Peyer's patch (tissue), 4 donors: ENCODE measurements around the gene CRHR2. TPM values are rescaled to one million over a fixed set of nuclear protein-coding genes. Genes with fewer than 3 reads are reported as not detected.

Source experiments
- DNase-seq, 3 donors: peaks; one replicate each; pipeline ENCODE4 v3.0.0-alpha.2; 2017 to 2019
- H3K27ac ChIP-seq, 4 donors: fragments of 200-600 bp; sonication (generic); one replicate each; pipeline ENCODE4 v1.5.1; 2016 to 2019
- H3K27me3 ChIP-seq, 2 donors: fragments of 200-600 bp; sonication (generic); one replicate each; pipeline ENCODE4 v1.5.1; 2019
- H3K36me3 ChIP-seq, 3 donors: fragments of 200-600 bp; sonication (generic); one replicate each; pipeline ENCODE4 v1.5.1; 2016 to 2019
- H3K4me1 ChIP-seq, 4 donors: fragments of 200-600 bp; sonication (generic); one replicate each; pipeline ENCODE4 v1.5.1; 2016 to 2019
- H3K4me3 ChIP-seq, 4 donors: fragments of 200-600 bp; sonication (generic); 1 replicate in 3 of 4; 2 replicates in 1 of 4; pipeline ENCODE4 v1.5.1; 2016 to 2019; ENCODE audit warnings: mild to moderate bottlenecking in 1 of 4
- H3K9me3 ChIP-seq, 4 donors: fragments of 200-600 bp; sonication (generic); one replicate each; pipeline ENCODE4 v1.5.1; 2016 to 2019; ENCODE audit warnings: mild to moderate bottlenecking in 1 of 4
- CTCF ChIP-seq, 6 experiments: fragments of 450-650 bp in 4 of 6; fragments of 200-600 bp in 2 of 6; sonication (generic) in 1 of 6; IDR thresholded peaks; one replicate each; pipeline ENCODE4 v1.5.1; 2017 to 2019; ENCODE audit warnings: antibody characterized with exemption in 6 of 6, mild to moderate bottlenecking in 3 of 6, moderate library complexity in 1 of 6
- POLR2A ChIP-seq, 2 donors: fragments of 450-650 bp; IDR thresholded peaks; one replicate each; pipeline ENCODE4 v1.5.1; 2017; ENCODE audit warnings: antibody characterized with exemption in 2 of 2, mild to moderate bottlenecking in 2 of 2, moderate library complexity in 2 of 2
- total RNA-seq, 4 donors: library from RNA; depleted of rRNA; stranded (reverse); fragments of >200 nt; gene quantifications; one replicate each; pipeline ENCODE4 v1.1.0, GENCODE V29; 2016

The CRHR2 gene
- total RNA-seq, 4 donors from 2014 or later = not detected

- DNase-seq = no peak
- Histone ChIP-seq H3K36me3 (no peaks in the 10 kb centered on the region), H3K4me3 (no peak overlapping the region), H3K27ac (no peak overlapping the region), H3K9me3 (no peaks in the 10 kb centered on the region), H3K4me1 (no peaks in the 10 kb centered on the region), H3K27me3 (no peaks in the 10 kb centered on the region)
- no peak for TF ChIP-seq CTCF (IDR thresholded peaks at IDR 0.05)
- TF ChIP-seq POLR2A (IDR thresholded peaks at IDR 0.05) = no peak
Observed at GRCh38 chr7:30662431-30662939, 19.8 kb downstream of the CRHR2 start.

GRCh38 chr7:30661926-30662325 is 20.3 kb downstream of the CRHR2 start:
- no peaks in the 10 kb centered on the region for H3K9me3 ChIP-seq
- TF ChIP-seq POLR2A (IDR thresholded peaks at IDR 0.05) = no peak
- no peak for TF ChIP-seq CTCF (IDR thresholded peaks at IDR 0.05)
- no peak for DNase-seq
- H3K36me3 ChIP-seq = no peaks in the 10 kb centered on the region
- no peaks in the 10 kb centered on the region for H3K4me1 ChIP-seq
- no peak overlapping the region for H3K27ac ChIP-seq
- no peaks in the 10 kb centered on the region for H3K27me3 ChIP-seq
- no peak overlapping the region for H3K4me3 ChIP-seq

- no peak overlapping the region for H3K27ac ChIP-seq
- TF ChIP-seq CTCF (IDR thresholded peaks at IDR 0.05) = no peak
- TF ChIP-seq POLR2A (IDR thresholded peaks at IDR 0.05) = no peak
- no peak for DNase-seq
- H3K9me3 ChIP-seq = no peaks in the 10 kb centered on the region
- no peaks in the 10 kb centered on the region for H3K36me3 ChIP-seq
- no peaks in the 10 kb centered on the region for H3K4me1 ChIP-seq
- no peaks in the 10 kb centered on the region for H3K27me3 ChIP-seq
- no peak overlapping the region for H3K4me3 ChIP-seq
Observed at GRCh38 chr7:30660331-30661255, 21.7 kb downstream of the CRHR2 start.

- no peak overlapping the region for H3K4me3 ChIP-seq
- no peak overlapping the region for H3K27ac ChIP-seq
- no peaks in the 10 kb centered on the region for H3K9me3 ChIP-seq
- DNase-seq = no peak
- TF ChIP-seq CTCF (IDR thresholded peaks at IDR 0.05) (no peak), POLR2A (IDR thresholded peaks at IDR 0.05) (no peak)
- no peaks in the 10 kb centered on the region for H3K4me1 ChIP-seq
- no peaks in the 10 kb centered on the region for H3K27me3 ChIP-seq
- no peaks in the 10 kb centered on the region for H3K36me3 ChIP-seq
Observed at GRCh38 chr7:30659312-30659711, 22.9 kb downstream of the CRHR2 start.

GRCh38 chr7:30658479-30659074 is 23.7 kb downstream of the CRHR2 start:
- Histone ChIP-seq H3K4me1 (no peaks in the 10 kb centered on the region), H3K27me3 (no peaks in the 10 kb centered on the region), H3K9me3 (no peaks in the 10 kb centered on the region), H3K36me3 (no peaks in the 10 kb centered on the region), H3K27ac (no peak overlapping the region), H3K4me3 (no peak overlapping the region)
- peak in 1 of 3 donors; percentile 7 for DNase-seq
- no peak for TF ChIP-seq POLR2A (IDR thresholded peaks at IDR 0.05)
- no peak for TF ChIP-seq CTCF (IDR thresholded peaks at IDR 0.05)
